Measurements from ENCODE around the gene JPH3. TPM values are rescaled to one million over a fixed set of nuclear protein-coding genes. Genes with fewer than 3 reads are reported as not detected.
A peak's percentile ranks its signal among the peaks of the same experiment; 100 is the strongest.

Gene JPH3
- total and polyA plus RNA-seq, 12 donors = 0.06 to 0.79 (median 0.10) TPM; not detected in 6

DNA sequence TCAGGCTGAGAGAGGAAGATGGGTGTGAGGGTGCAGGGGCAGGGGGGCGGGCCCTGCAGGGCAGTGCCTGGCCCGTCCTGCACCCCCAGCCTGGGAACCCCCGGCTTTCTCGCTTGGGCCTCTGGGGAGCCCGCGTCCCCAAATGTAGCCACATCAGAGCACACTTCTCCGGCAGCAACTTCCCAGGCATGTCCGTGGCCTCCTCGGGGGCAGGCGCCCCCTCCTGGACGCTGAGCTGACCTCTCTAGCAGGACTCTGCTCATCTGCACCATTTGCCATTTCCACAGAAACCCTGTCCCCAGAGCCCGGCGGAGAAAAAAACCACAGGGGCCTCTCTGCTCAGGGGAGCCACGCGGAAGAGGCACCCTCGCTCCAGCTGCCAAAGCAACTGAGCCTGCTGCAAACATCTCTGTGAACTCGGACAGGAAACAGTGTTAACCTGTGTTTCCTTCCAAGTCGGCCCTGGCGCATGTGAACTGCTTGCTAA is 100.1 kb downstream of the JPH3 start:
- H3K9me3 ChIP-seq = no peaks in the 10 kb centered on the region
- no peak overlapping the region for H3K27ac ChIP-seq
- peaks cover 0 to 14% (median 0%) of the 10 kb centered on the region in 9 donors for H3K4me1 ChIP-seq
- TF ChIP-seq, protein P1, sequence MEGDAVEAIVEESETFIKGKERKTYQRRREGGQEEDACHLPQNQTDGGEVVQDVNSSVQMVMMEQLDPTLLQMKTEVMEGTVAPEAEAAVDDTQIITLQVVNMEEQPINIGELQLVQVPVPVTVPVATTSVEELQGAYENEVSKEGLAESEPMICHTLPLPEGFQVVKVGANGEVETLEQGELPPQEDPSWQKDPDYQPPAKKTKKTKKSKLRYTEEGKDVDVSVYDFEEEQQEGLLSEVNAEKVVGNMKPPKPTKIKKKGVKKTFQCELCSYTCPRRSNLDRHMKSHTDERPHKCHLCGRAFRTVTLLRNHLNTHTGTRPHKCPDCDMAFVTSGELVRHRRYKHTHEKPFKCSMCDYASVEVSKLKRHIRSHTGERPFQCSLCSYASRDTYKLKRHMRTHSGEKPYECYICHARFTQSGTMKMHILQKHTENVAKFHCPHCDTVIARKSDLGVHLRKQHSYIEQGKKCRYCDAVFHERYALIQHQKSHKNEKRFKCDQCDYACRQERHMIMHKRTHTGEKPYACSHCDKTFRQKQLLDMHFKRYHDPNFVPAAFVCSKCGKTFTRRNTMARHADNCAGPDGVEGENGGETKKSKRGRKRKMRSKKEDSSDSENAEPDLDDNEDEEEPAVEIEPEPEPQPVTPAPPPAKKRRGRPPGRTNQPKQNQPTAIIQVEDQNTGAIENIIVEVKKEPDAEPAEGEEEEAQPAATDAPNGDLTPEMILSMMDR (IDR thresholded peaks at IDR 0.05) = peak in 7 of 9 donors; percentile 42 to 59 (median 48)
- H3K27me3 ChIP-seq = no peaks in the 10 kb centered on the region
- DNase-seq (peak in 1 of 2 donors; percentile 41), ATAC-seq (peak in 4 of 8 donors; percentile 21 to 43 (median 33))
- H3K4me3 ChIP-seq = no peak overlapping the region
- WGBS, 2 donors = 48% methylated on average over 19 of the region's 19 CpGs
- H3K36me3 ChIP-seq = peaks cover 0 to 55% (median 2%) of the 10 kb centered on the region in 9 donors
- intact Hi-C loops (cut with DNase I) = no loop called here

GRCh38 chr16:87703071-87703470 is 100.8 kb downstream of the JPH3 start:
- Histone ChIP-seq H3K9me3 (no peaks in the 10 kb centered on the region), H3K4me3 (no peak overlapping the region), H3K36me3 (peaks cover 0 to 62% (median 5%) of the 10 kb centered on the region in 9 donors), H3K4me1 (peaks cover 0 to 14% (median 0%) of the 10 kb centered on the region in 9 donors), H3K27ac (no peak overlapping the region), H3K27me3 (no peaks in the 10 kb centered on the region)
- DNase-seq (no peak), ATAC-seq (no peak)
- TF ChIP-seq, protein P1 (IDR thresholded peaks at IDR 0.05) = no peak
- 86 to 89% methylated on average over 26 of the region's 26 CpGs for WGBS, 2 donors
- intact Hi-C loops (cut with DNase I) = no loop called here

GRCh38 chr16:87703835-87704375 is 101.6 kb downstream of the JPH3 start:
- H3K27ac ChIP-seq = no peak overlapping the region
- no peaks in the 10 kb centered on the region for H3K9me3 ChIP-seq
- H3K36me3 ChIP-seq = peaks cover 0 to 66% (median 8%) of the 10 kb centered on the region in 9 donors
- DNase-seq (no peak), ATAC-seq (no peak)
- TF ChIP-seq, protein P1 (IDR thresholded peaks at IDR 0.05) = no peak
- H3K27me3 ChIP-seq = no peaks in the 10 kb centered on the region
- H3K4me3 ChIP-seq = no peak overlapping the region
- H3K4me1 ChIP-seq = peaks cover 0 to 14% (median 0%) of the 10 kb centered on the region in 9 donors
- WGBS, 2 donors = 86 to 93% methylated on average over 29 of the region's 29 CpGs
- intact Hi-C loops (cut with DNase I) = no loop called here

DNA sequence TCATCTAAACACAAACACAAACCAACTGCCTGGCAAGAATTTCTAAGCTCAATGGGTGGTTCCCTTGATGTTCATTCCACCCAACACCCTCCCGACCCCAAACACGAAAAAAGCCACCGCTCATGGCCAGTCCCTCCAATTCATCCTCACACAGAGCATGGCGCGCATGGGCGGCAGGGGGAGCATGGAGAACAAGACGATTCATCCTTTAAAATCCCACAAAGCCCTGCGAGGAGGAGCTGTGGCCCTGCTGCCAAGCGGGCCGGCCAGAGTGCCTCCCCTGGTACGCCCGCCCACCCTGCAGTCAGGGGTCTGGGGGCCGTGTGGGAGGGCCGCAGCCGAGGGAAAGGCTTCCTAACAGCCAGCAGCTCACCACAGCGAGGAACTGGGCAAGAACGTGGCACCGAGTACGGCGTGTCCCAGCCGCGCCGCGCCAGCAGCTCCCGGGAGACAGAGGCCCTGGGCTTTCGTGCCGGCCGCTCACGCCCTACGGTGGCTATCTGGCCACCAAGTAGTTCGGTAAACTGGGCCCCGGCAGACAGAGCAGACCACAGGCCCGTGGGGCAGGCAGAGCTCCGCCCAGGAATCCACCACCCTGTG is 102.5 kb downstream of the JPH3 start:
- ATAC-seq (no peak), DNase-seq (no peak)
- Histone ChIP-seq H3K27me3 (no peaks in the 10 kb centered on the region), H3K4me3 (no peak overlapping the region), H3K27ac (no peak overlapping the region), H3K4me1 (peaks cover 0 to 14% (median 0%) of the 10 kb centered on the region in 9 donors), H3K9me3 (no peaks in the 10 kb centered on the region), H3K36me3 (peaks cover 0 to 68% (median 13%) of the 10 kb centered on the region in 9 donors)
- 96 to 97% methylated on average over 34 of the region's 34 CpGs for WGBS, 2 donors
- intact Hi-C loops (cut with DNase I) = no loop called here
- TF ChIP-seq, protein P1 (IDR thresholded peaks at IDR 0.05) = no peak

Data from heart right ventricle (tissue), 16 donors.